Kidney tubule cell (primary cell): ENCODE data around the gene MGAT4A.
"Not testable (repeated sequence)": the region's sequence is repeated elsewhere in the genome, so short reads cannot be mapped to it uniquely, and the experiment has no call there.

Experiments used
- DNase-seq: peaks from one replicate; pipeline ENCODE4 v3.0.0-alpha.2; 2018; ENCODE audit warnings: low spot score

MGAT4A gene

GRCh38 chr2:98730053-98730706 is 752 bp downstream of the MGAT4A start:
- peak; percentile 47 for DNase-seq

GRCh38 chr2:98729652-98730051 is 1.3 kb downstream of the MGAT4A start:
- no peak for DNase-seq

GRCh38 chr2:98728088-98728718 is 2.7 kb downstream of the MGAT4A start:
- not testable (repeated sequence) for DNase-seq

- peak; percentile 45 for DNase-seq
Measured at GRCh38 chr2:98727369-98728087, 3.4 kb downstream of the MGAT4A start.

GRCh38 chr2:98726735-98727368 is 4.1 kb downstream of the MGAT4A start:
- no peak for DNase-seq

- DNase-seq: no peak
Measured at GRCh38 chr2:98726205-98726604, 4.7 kb downstream of the MGAT4A start.

- no peak for DNase-seq
Measured at GRCh38 chr2:98720286-98720685, 10.6 kb downstream of the MGAT4A start.

GRCh38 chr2:98717621-98718020 is 13.3 kb downstream of the MGAT4A start:
- no peak for DNase-seq

GRCh38 chr2:98716786-98717185 is 14.1 kb downstream of the MGAT4A start:
- DNase-seq: no peak

GRCh38 chr2:98715812-98716451 is 15.0 kb downstream of the MGAT4A start:
- no peak for DNase-seq

- no peak for DNase-seq
Measured at GRCh38 chr2:98713332-98714015, 17.5 kb downstream of the MGAT4A start.

GRCh38 chr2:98712145-98712544 is 18.8 kb downstream of the MGAT4A start:
- DNase-seq: no peak

- DNase-seq: no peak
Measured at GRCh38 chr2:98711506-98711905, 19.4 kb downstream of the MGAT4A start.

GRCh38 chr2:98710734-98711133 is 20.2 kb downstream of the MGAT4A start:
- DNase-seq: no peak

GRCh38 chr2:98709535-98709934 is 21.4 kb downstream of the MGAT4A start:
- DNase-seq: no peak

GRCh38 chr2:98708396-98709186 is 22.3 kb downstream of the MGAT4A start:
- no peak for DNase-seq

- DNase-seq: no peak
Measured at GRCh38 chr2:98706591-98706990, 24.3 kb downstream of the MGAT4A start.

- no peak for DNase-seq
Measured at GRCh38 chr2:98705333-98705617, 25.7 kb downstream of the MGAT4A start.

GRCh38 chr2:98704499-98705332 is 26.2 kb downstream of the MGAT4A start:
- no peak for DNase-seq

- no peak for DNase-seq
Measured at GRCh38 chr2:98703738-98704137, 27.2 kb downstream of the MGAT4A start.
